NCI-H774 (cell line): Measurements from ENCODE around the gene BLOC1S5.

Experiments
- DNase-seq: peaks from one replicate; lab custom pipeline; 2025; lab: John Stamatoyannopoulos, UW

The BLOC1S5 gene

GRCh38 chr6:8063761-8064637, at the start of gene BLOC1S5:
BLOC1S5 (minus strand) TSS chr6:8064389; CDS start chr6:8064376, 13 bp downstream.
- peak; percentile 94 for DNase-seq

- DNase-seq, result no peak
Observed at GRCh38 chr6:8113131-8113654, 49.0 kb upstream of the BLOC1S5 start.

GRCh38 chr6:8110725-8111124, 46.5 kb upstream of the BLOC1S5 start:
- no peak for DNase-seq

GRCh38 chr6:8110117-8110721, 46.0 kb upstream of the BLOC1S5 start:
- no peak for DNase-seq

- no peak for DNase-seq
Observed at GRCh38 chr6:8108759-8109539, 44.8 kb upstream of the BLOC1S5 start.

- DNase-seq, result no peak
Observed at GRCh38 chr6:8108031-8108660, 44.0 kb upstream of the BLOC1S5 start.

- no peak for DNase-seq
Observed at GRCh38 chr6:8105791-8106190, 41.6 kb upstream of the BLOC1S5 start.

- no peak for DNase-seq
Observed at GRCh38 chr6:8103726-8104125, 39.5 kb upstream of the BLOC1S5 start.

- peak; percentile 90 for DNase-seq
Observed at GRCh38 chr6:8102122-8102958, 38.2 kb upstream of the BLOC1S5 start, which contains the start of gene EEF1E1. EEF1E1 (minus strand) TSS chr6:8102548; CDS start chr6:8102521, 27 bp downstream.

- DNase-seq, result no peak
Observed at GRCh38 chr6:8100159-8100854, 36.1 kb upstream of the BLOC1S5 start.

- no peak for DNase-seq
Observed at GRCh38 chr6:8090650-8091049, 26.5 kb upstream of the BLOC1S5 start.

- no peak for DNase-seq
Observed at GRCh38 chr6:8088886-8089285, 24.7 kb upstream of the BLOC1S5 start.

- no peak for DNase-seq
Observed at GRCh38 chr6:8087870-8088754, 23.9 kb upstream of the BLOC1S5 start.

GRCh38 chr6:8086755-8087306, 22.6 kb upstream of the BLOC1S5 start:
- DNase-seq, result no peak

- no peak for DNase-seq
Observed at GRCh38 chr6:8085053-8085511, 20.9 kb upstream of the BLOC1S5 start.

GRCh38 chr6:8084586-8084985, 20.4 kb upstream of the BLOC1S5 start:
- no peak for DNase-seq

- DNase-seq, result peak; percentile 22
Observed at GRCh38 chr6:8082954-8083858, 19.0 kb upstream of the BLOC1S5 start.

- DNase-seq, result no peak
Observed at GRCh38 chr6:8082572-8082953, 18.4 kb upstream of the BLOC1S5 start.
